WI38 (cell line): ENCODE data around the gene THSD7B.

Experiments used
- H3K4me3 ChIP-seq: 2 replicates; pipeline ENCODE4 v1.5.1; 2011; ENCODE audit warnings: low read depth, mild to moderate bottlenecking, control low read depth, low read length
- TF ChIP-seq, protein P1 (sequence below): IDR thresholded peaks from 2 replicates; pipeline ENCODE4 v1.5.1; 2012; ENCODE audit warnings: low read depth, mild to moderate bottlenecking, control low read depth, low read length

Gene THSD7B

DNA sequence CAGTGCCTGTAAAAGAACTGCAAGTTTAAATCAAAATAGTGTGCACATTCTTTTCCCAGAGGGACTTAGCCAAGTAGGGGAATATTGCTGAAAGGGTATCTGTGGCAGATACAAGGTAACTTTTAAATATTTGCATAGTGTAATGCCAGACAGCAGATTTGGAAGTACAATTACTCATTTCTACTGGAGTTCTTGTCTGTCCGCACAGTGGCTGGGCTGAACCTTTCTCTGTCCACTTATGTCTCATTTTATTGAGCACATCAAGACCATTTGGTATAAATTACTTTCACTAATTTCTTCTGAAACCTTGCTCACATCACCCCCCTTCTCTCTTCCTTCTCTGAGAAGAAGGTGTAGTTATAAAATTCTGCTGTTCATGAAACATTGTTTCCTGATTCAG lies 271.3 kb downstream of the THSD7B start:
- H3K4me3 ChIP-seq: no peak overlapping the region
- TF ChIP-seq, protein P1, sequence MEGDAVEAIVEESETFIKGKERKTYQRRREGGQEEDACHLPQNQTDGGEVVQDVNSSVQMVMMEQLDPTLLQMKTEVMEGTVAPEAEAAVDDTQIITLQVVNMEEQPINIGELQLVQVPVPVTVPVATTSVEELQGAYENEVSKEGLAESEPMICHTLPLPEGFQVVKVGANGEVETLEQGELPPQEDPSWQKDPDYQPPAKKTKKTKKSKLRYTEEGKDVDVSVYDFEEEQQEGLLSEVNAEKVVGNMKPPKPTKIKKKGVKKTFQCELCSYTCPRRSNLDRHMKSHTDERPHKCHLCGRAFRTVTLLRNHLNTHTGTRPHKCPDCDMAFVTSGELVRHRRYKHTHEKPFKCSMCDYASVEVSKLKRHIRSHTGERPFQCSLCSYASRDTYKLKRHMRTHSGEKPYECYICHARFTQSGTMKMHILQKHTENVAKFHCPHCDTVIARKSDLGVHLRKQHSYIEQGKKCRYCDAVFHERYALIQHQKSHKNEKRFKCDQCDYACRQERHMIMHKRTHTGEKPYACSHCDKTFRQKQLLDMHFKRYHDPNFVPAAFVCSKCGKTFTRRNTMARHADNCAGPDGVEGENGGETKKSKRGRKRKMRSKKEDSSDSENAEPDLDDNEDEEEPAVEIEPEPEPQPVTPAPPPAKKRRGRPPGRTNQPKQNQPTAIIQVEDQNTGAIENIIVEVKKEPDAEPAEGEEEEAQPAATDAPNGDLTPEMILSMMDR: no peak

DNA sequence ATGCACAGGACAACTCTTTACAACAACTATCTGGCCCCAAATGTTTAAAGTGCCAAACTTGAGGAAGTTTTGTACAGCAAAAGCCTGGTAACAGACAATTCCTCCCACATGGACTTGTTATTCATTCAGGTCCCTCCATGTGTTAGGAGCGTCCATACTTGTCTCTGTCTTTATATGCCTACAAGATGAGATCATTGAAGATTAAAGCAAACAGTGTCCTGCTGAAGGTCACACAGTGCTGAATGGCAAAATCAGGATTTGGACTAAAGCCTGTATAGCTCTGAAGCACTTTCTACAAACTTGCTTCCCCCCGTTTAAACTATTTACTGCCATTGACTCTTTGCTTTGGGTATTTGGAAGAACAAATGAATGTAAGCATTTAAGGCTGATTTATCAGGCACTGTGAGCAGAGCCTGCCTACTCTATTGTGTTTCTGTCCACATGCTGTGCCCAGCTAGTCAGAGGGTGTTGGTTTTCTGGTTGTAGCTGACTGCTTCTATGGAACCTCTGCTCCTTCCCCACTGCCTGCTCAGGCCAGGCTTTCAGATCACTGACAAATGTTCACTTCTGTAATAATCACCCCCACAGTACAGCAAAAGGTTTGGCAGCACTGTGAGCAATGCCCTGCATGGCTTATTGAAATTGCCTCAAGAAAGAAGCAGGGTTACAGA lies 274.3 kb downstream of the THSD7B start:
- H3K4me3 ChIP-seq: no peak overlapping the region
- TF ChIP-seq, protein P1: no peak

- no peak overlapping the region for H3K4me3 ChIP-seq
- TF ChIP-seq, protein P1: no peak
Observed at GRCh38 chr2:137047369-137047768, 282.0 kb downstream of the THSD7B start.

GRCh38 chr2:137048455-137048854 lies 283.1 kb downstream of the THSD7B start:
- H3K4me3 ChIP-seq: no peak overlapping the region
- TF ChIP-seq, protein P1: no peak

GRCh38 chr2:137049518-137049917 lies 284.2 kb downstream of the THSD7B start:
- TF ChIP-seq, protein P1: no peak
- H3K4me3 ChIP-seq: no peak overlapping the region

DNA sequence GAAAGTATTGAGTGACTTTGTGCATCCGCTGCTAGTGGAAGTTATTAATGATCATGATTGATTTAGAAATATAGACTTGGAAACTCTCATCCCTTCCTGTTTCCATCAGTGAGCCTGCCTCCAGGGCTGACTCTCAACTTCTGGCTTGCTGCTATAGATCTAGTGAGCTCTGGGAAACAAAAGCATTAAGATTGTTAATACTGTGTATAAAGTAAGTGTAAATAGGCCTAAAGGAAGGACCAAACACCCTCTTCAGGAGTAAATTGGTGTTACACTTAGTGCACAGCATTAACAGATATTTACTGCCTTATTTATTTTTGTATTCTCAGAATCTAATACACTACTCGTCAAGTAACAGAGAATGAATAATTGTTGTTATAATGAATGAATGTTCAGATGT lies 285.6 kb downstream of the THSD7B start:
- H3K4me3 ChIP-seq: no peak overlapping the region
- TF ChIP-seq, protein P1: no peak

GRCh38 chr2:137051778-137052398 lies 286.5 kb downstream of the THSD7B start:
- H3K4me3 ChIP-seq: no peak overlapping the region
- TF ChIP-seq, protein P1: no peak
